ENCODE data around the gene KDELR1.
A peak's percentile ranks its signal among the peaks of the same experiment; 100 is the strongest.
"Not testable (repeated sequence)": the region's sequence is repeated elsewhere in the genome, so short reads cannot be mapped to it uniquely, and the experiment has no call there.

Gene KDELR1

GRCh38 chr19:48393559-48394330 lies 2.4 kb upstream of the KDELR1 start, which contains the start of gene GRIN2D:
GRIN2D (plus strand) TSS chr19:48393668; CDS start chr19:48398393, 4,725 bp downstream.
- TF ChIP-seq CTCF (IDR thresholded peaks at IDR 0.05; ENCODE audit: low read depth, low read length) = no peak
- H3K4me3 ChIP-seq (ENCODE audit: low read depth, low read length) = no peak within 1 kb of the TSS

- H3K4me3 ChIP-seq (ENCODE audit: low read depth, low read length) = no peak overlapping the region
- TF ChIP-seq CTCF (IDR thresholded peaks at IDR 0.05; ENCODE audit: low read depth, low read length) = no peak
Observed at GRCh38 chr19:48392860-48393558, 1.7 kb upstream of the KDELR1 start.

GRCh38 chr19:48392006-48392344 lies 624 bp upstream of the KDELR1 start:
- not testable (repeated sequence) for H3K4me3 ChIP-seq (ENCODE audit: low read depth, low read length)

GRCh38 chr19:48390188-48391099 lies 907 bp downstream of the KDELR1 start:
- peak; percentile 69 for TF ChIP-seq CTCF (IDR thresholded peaks at IDR 0.05; ENCODE audit: low read depth, low read length)
- peak overlapping the region; percentile 98 for H3K4me3 ChIP-seq (ENCODE audit: low read depth, low read length)

GRCh38 chr19:48386981-48387380 lies 4.4 kb downstream of the KDELR1 start:
- no peak overlapping the region for H3K4me3 ChIP-seq (ENCODE audit: low read depth, low read length)
- TF ChIP-seq CTCF (IDR thresholded peaks at IDR 0.05; ENCODE audit: low read depth, low read length) = no peak

- no peak overlapping the region for H3K4me3 ChIP-seq (ENCODE audit: low read depth, low read length)
- TF ChIP-seq CTCF (IDR thresholded peaks at IDR 0.05; ENCODE audit: low read depth, low read length) = no peak
Observed at GRCh38 chr19:48385461-48386087, 5.8 kb downstream of the KDELR1 start.

GRCh38 chr19:48382286-48382685 lies 9.1 kb downstream of the KDELR1 start:
- TF ChIP-seq CTCF (IDR thresholded peaks at IDR 0.05; ENCODE audit: low read depth, low read length) = no peak
- no peak overlapping the region for H3K4me3 ChIP-seq (ENCODE audit: low read depth, low read length)

Data from WI38 (cell line).